Endothelial cell (in vitro differentiated cells): ENCODE results near the gene ZFHX2. TPM values are rescaled to one million over a fixed set of nuclear protein-coding genes. Genes with fewer than 3 reads are reported as not detected.

Source experiments
- DNase-seq: peaks from one replicate; pipeline ENCODE4 v3.0.0; 2021; ENCODE audit warnings: low spot score
- H3K27ac Mint-ChIP-seq: one replicate; pipeline ENCODE4 v1.8.0; 2021; ENCODE audit warnings: mixed read lengths, inconsistent platforms; ENCODE audit not compliant: unreplicated experiment
- H3K27me3 Mint-ChIP-seq: one replicate; pipeline ENCODE4 v1.8.0; 2021; ENCODE audit warnings: mild to moderate bottlenecking, moderate library complexity, mixed read lengths, inconsistent platforms; ENCODE audit not compliant: unreplicated experiment
- H3K36me3 Mint-ChIP-seq: one replicate; pipeline ENCODE4 v1.8.0; 2021; ENCODE audit warnings: mild to moderate bottlenecking, low read depth, mixed read lengths, inconsistent platforms; ENCODE audit not compliant: unreplicated experiment
- H3K4me1 Mint-ChIP-seq: one replicate; pipeline ENCODE4 v1.8.0; 2021; ENCODE audit warnings: mild to moderate bottlenecking, mixed read lengths, inconsistent platforms; ENCODE audit not compliant: unreplicated experiment
- H3K4me3 Mint-ChIP-seq: one replicate; pipeline ENCODE4 v1.8.0; 2021; ENCODE audit warnings: mild to moderate bottlenecking, mixed read lengths, inconsistent platforms; ENCODE audit not compliant: unreplicated experiment
- H3K9me3 Mint-ChIP-seq: one replicate; pipeline ENCODE4 v1.8.0; 2021; ENCODE audit warnings: mixed read lengths, inconsistent platforms; ENCODE audit not compliant: unreplicated experiment
- total RNA-seq: library from RNA; stranded (reverse); fragmentation: NEBNext Ultra II Directional; extraction: Animal tissue kit (Norgen Biotek cat#: 25700); gene quantifications from one replicate; pipeline ENCODE4 v1.2.1, GENCODE V29; 2021; ENCODE audit not compliant: unreplicated experiment
- TF ChIP-seq, protein P1 (sequence below): fragments of 200-600 bp; sonication (generic); IDR thresholded peaks from one replicate; pipeline ENCODE4 v1.5.0; 2021; ENCODE audit warnings: antibody characterized with exemption; ENCODE audit not compliant: unreplicated experiment

ZFHX2 gene
- total RNA-seq, 1 donor from 2014 or later: 12.7 TPM

DNA sequence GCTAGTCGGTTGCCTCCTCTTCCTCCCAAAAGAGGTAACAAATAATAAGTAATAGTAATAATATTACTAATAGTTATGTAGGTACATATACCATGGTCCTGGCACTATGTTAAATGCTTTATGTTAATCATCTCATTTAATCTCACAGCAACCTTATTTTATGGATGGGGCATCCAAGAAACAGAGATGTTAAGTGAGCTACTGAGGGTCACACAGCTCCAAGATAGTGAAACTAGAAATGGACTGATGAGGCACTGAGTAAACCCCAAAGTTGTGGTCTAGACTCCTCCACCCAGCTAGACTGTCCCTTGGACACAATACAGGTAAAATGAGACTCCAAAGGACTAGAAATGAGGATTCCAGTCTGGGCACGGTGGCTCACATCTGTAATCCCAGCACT, 15.1 kb downstream of the ZFHX2 start:
- Mint-ChIP-seq H3K4me3 (no peak overlapping the region), H3K27me3 (peaks cover 16% of the 10 kb centered on the region), H3K27ac (no peak overlapping the region), H3K36me3 (peaks cover 24% of the 10 kb centered on the region), H3K9me3 (no peaks in the 10 kb centered on the region), H3K4me1 (peaks cover 29% of the 10 kb centered on the region)
- no peak for DNase-seq
- TF ChIP-seq, protein P1, sequence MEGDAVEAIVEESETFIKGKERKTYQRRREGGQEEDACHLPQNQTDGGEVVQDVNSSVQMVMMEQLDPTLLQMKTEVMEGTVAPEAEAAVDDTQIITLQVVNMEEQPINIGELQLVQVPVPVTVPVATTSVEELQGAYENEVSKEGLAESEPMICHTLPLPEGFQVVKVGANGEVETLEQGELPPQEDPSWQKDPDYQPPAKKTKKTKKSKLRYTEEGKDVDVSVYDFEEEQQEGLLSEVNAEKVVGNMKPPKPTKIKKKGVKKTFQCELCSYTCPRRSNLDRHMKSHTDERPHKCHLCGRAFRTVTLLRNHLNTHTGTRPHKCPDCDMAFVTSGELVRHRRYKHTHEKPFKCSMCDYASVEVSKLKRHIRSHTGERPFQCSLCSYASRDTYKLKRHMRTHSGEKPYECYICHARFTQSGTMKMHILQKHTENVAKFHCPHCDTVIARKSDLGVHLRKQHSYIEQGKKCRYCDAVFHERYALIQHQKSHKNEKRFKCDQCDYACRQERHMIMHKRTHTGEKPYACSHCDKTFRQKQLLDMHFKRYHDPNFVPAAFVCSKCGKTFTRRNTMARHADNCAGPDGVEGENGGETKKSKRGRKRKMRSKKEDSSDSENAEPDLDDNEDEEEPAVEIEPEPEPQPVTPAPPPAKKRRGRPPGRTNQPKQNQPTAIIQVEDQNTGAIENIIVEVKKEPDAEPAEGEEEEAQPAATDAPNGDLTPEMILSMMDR: no peak

GRCh38 chr14:23535943-23536342, 15.6 kb downstream of the ZFHX2 start:
- Mint-ChIP-seq H3K27ac (no peak overlapping the region), H3K4me1 (peaks cover 34% of the 10 kb centered on the region), H3K36me3 (peaks cover 24% of the 10 kb centered on the region), H3K4me3 (no peak overlapping the region), H3K27me3 (peaks cover 17% of the 10 kb centered on the region), H3K9me3 (no peaks in the 10 kb centered on the region)
- TF ChIP-seq, protein P1: no peak
- no peak for DNase-seq

DNA sequence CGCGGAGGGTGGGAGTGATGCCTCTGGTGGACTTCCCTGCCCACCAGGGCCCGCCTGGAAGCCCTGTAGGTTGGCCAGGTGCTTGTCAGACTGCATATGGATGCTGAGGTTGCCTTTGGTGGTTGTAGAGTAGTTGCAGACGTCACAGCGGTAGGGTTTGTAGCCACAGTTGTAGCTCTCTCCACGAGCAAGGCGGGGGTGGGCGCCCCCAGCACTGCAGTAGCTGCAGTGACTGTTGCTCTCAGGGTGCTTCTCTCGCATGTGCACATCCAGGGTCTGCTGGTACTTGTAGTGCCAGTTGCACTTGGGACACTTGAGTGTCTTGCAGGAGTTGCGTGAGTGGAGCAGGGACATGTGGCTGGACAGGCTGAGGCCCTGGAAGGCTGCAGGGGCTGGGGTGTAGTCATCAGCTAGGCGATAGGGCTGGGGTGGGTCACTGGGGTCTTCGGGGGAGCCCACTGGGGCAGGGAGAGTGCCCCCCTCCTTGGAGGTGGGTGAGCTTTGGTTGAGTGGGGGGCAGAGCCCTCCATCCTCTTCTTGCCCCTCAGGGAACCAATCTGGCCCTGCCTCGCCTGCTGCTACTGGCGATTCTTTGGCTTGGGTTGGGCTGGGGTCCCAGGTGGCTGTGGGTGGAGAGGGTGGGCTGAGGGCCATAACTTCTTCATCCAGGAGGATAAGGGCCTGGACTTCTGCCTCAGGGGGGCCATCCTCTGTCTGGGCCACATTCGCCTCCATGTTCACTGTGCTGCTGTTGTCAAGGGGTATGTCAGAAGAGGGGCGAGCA, 17.7 kb downstream of the ZFHX2 start:
- H3K4me3 Mint-ChIP-seq: no peak overlapping the region
- H3K9me3 Mint-ChIP-seq: no peaks in the 10 kb centered on the region
- H3K27me3 Mint-ChIP-seq: peaks cover 17% of the 10 kb centered on the region
- DNase-seq: no peak
- H3K4me1 Mint-ChIP-seq: peaks cover 43% of the 10 kb centered on the region
- TF ChIP-seq, protein P1: no peak
- H3K36me3 Mint-ChIP-seq: peaks cover 19% of the 10 kb centered on the region
- no peak overlapping the region for H3K27ac Mint-ChIP-seq

DNA sequence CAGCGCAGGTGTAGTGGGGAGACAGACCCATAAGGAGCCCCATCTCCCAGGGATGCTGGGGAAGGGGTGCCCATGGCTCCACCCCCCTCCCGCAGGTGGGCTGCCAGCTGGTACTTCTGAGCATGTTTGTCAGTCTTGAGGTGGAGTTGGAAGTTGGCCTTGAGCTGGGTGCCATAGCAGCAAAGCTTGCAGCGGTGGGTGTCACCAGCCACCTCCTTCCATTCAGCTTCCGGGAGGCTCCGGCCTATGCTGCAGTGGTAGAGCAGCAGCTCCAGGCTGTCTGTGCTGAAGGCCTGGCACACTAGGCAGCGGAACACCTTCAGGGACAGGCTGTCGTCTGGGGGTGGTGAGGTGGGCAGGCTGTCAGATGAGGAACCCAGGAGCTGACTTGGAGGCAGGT, 18.9 kb downstream of the ZFHX2 start:
- Mint-ChIP-seq H3K27ac (no peak overlapping the region), H3K27me3 (peaks cover 22% of the 10 kb centered on the region), H3K4me3 (peak overlapping the region; percentile 51), H3K9me3 (no peaks in the 10 kb centered on the region), H3K36me3 (peaks cover 28% of the 10 kb centered on the region), H3K4me1 (peaks cover 39% of the 10 kb centered on the region)
- TF ChIP-seq, protein P1: no peak
- no peak for DNase-seq

DNA sequence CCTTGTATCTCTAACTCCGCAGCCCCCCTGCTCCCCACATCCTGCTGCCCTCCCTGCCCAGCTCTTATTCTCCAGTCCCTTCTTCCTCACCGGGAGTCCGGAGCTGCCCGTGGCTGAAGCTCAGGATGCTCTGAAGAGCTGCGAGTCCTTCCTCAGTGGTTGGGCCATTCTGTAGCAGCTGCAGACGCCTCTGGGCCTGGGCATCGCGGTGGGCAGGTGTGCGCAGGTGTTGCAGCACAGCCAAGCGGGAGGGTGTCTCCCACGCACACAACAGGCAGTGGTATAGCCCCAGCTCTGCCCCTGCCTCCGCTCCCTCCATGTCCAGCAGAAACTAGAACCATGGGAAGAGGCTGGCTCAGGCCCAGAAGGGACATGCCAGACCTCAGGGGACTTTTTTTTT, 20.2 kb downstream of the ZFHX2 start:
- Mint-ChIP-seq H3K4me3 (peak overlapping the region; percentile 35), H3K27me3 (peaks cover 27% of the 10 kb centered on the region), H3K4me1 (peaks cover 37% of the 10 kb centered on the region), H3K36me3 (peaks cover 38% of the 10 kb centered on the region), H3K27ac (peak overlapping the region; percentile 90), H3K9me3 (no peaks in the 10 kb centered on the region)
- TF ChIP-seq, protein P1: no peak
- no peak for DNase-seq
